ENCODE data around the gene GBA2. TPM values are rescaled to one million over a fixed set of nuclear protein-coding genes. Genes with fewer than 3 reads are reported as not detected.

Gene GBA2
- total and polyA plus RNA-seq, 2 experiments from 2014 or later = 32.1 to 80.1 TPM

DNA sequence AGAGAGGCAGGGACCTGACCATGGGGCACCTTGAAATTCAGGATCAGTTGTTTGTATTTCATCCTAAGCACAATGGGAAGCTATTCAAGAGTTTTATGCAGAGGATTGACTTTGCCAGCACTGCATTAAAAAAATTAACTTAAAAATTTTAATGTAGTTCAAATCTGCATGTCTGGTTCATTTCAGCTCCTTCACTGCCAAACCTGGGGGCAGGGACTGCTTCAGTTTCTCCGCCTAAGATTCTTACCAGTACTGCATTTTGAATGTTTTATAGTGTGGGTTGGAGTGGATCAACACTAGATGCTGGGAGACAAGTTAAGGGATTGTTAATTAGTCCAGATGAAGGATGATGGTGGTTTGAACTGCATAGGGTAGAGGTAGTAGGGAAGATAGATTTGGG lies 20.7 kb upstream of the GBA2 start:
- H3K27ac ChIP-seq (ENCODE audit: low read depth) = no peak overlapping the region
- DNase-seq (ENCODE audit: low spot score) = no peak
- no peaks in the 10 kb centered on the region for H3K4me1 ChIP-seq (ENCODE audit: insufficient read depth)
- H4K20me1 ChIP-seq (replicated peaks; ENCODE audit: insufficient read depth) = peaks cover 3% of the 10 kb centered on the region; the same call in 1 of the 2 replicates
- Mint-ChIP-seq H3K9me3 (no peaks in the 10 kb centered on the region), H3K27ac (no peak overlapping the region), H3K27me3 (ENCODE audit: insufficient read depth, low read depth, poor library complexity) (no peaks in the 10 kb centered on the region), H3K36me3 (ENCODE audit: low read depth) (no peaks in the 10 kb centered on the region), H3K4me1 (peaks cover 1% of the 10 kb centered on the region), H3K4me3 (no peak overlapping the region)
- ATAC-seq = no peak
- 0 out of 2 replicates have a peak, but pooled peaks cover under 1% of the 10 kb centered on the region for H3F3A ChIP-seq (replicated peaks; ENCODE audit: low read depth)
- H3K4me2 ChIP-seq = no peak overlapping the region
- H3K79me2 ChIP-seq (replicated peaks; ENCODE audit: insufficient read depth) = peaks cover 10% of the 10 kb centered on the region
- no peak overlapping the region for H3K4me3 ChIP-seq
- TF ChIP-seq STAT1 (IDR thresholded peaks at IDR 0.05; ENCODE audit: unreplicated experiment) (no peak), NANOG (IDR thresholded peaks at IDR 0.05; ENCODE audit: borderline replicate concordance) (no peak), ZNF331 (CRISPR knock-in tag; IDR thresholded peaks at IDR 0.05; ENCODE audit: low read depth) (no peak), CREB1 (CRISPR knock-in tag; IDR thresholded peaks at IDR 0.05; ENCODE audit: low read depth) (no peak), EZH2phosphoT487 (IDR thresholded peaks at IDR 0.05; ENCODE audit: unreplicated experiment) (no peak), EZH2 (IDR thresholded peaks at IDR 0.05; ENCODE audit: low read depth, unreplicated experiment) (no peak), POLR2AphosphoS5 (IDR thresholded peaks at IDR 0.05; ENCODE audit: low read depth) (no peak), JUNB (IDR thresholded peaks at IDR 0.05; ENCODE audit: unreplicated experiment) (no peak), ZNF114 (CRISPR knock-in tag; IDR thresholded peaks at IDR 0.05) (no peak)
- TF ChIP-seq, protein P1, sequence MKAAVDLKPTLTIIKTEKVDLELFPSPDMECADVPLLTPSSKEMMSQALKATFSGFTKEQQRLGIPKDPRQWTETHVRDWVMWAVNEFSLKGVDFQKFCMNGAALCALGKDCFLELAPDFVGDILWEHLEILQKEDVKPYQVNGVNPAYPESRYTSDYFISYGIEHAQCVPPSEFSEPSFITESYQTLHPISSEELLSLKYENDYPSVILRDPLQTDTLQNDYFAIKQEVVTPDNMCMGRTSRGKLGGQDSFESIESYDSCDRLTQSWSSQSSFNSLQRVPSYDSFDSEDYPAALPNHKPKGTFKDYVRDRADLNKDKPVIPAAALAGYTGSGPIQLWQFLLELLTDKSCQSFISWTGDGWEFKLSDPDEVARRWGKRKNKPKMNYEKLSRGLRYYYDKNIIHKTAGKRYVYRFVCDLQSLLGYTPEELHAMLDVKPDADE (IDR thresholded peaks at IDR 0.05) = no peak
- TF ChIP-seq, protein P2, sequence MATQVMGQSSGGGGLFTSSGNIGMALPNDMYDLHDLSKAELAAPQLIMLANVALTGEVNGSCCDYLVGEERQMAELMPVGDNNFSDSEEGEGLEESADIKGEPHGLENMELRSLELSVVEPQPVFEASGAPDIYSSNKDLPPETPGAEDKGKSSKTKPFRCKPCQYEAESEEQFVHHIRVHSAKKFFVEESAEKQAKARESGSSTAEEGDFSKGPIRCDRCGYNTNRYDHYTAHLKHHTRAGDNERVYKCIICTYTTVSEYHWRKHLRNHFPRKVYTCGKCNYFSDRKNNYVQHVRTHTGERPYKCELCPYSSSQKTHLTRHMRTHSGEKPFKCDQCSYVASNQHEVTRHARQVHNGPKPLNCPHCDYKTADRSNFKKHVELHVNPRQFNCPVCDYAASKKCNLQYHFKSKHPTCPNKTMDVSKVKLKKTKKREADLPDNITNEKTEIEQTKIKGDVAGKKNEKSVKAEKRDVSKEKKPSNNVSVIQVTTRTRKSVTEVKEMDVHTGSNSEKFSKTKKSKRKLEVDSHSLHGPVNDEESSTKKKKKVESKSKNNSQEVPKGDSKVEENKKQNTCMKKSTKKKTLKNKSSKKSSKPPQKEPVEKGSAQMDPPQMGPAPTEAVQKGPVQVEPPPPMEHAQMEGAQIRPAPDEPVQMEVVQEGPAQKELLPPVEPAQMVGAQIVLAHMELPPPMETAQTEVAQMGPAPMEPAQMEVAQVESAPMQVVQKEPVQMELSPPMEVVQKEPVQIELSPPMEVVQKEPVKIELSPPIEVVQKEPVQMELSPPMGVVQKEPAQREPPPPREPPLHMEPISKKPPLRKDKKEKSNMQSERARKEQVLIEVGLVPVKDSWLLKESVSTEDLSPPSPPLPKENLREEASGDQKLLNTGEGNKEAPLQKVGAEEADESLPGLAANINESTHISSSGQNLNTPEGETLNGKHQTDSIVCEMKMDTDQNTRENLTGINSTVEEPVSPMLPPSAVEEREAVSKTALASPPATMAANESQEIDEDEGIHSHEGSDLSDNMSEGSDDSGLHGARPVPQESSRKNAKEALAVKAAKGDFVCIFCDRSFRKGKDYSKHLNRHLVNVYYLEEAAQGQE (IDR thresholded peaks at IDR 0.05; ENCODE audit: unreplicated experiment) = no peak
- TF ChIP-seq, protein P3, sequence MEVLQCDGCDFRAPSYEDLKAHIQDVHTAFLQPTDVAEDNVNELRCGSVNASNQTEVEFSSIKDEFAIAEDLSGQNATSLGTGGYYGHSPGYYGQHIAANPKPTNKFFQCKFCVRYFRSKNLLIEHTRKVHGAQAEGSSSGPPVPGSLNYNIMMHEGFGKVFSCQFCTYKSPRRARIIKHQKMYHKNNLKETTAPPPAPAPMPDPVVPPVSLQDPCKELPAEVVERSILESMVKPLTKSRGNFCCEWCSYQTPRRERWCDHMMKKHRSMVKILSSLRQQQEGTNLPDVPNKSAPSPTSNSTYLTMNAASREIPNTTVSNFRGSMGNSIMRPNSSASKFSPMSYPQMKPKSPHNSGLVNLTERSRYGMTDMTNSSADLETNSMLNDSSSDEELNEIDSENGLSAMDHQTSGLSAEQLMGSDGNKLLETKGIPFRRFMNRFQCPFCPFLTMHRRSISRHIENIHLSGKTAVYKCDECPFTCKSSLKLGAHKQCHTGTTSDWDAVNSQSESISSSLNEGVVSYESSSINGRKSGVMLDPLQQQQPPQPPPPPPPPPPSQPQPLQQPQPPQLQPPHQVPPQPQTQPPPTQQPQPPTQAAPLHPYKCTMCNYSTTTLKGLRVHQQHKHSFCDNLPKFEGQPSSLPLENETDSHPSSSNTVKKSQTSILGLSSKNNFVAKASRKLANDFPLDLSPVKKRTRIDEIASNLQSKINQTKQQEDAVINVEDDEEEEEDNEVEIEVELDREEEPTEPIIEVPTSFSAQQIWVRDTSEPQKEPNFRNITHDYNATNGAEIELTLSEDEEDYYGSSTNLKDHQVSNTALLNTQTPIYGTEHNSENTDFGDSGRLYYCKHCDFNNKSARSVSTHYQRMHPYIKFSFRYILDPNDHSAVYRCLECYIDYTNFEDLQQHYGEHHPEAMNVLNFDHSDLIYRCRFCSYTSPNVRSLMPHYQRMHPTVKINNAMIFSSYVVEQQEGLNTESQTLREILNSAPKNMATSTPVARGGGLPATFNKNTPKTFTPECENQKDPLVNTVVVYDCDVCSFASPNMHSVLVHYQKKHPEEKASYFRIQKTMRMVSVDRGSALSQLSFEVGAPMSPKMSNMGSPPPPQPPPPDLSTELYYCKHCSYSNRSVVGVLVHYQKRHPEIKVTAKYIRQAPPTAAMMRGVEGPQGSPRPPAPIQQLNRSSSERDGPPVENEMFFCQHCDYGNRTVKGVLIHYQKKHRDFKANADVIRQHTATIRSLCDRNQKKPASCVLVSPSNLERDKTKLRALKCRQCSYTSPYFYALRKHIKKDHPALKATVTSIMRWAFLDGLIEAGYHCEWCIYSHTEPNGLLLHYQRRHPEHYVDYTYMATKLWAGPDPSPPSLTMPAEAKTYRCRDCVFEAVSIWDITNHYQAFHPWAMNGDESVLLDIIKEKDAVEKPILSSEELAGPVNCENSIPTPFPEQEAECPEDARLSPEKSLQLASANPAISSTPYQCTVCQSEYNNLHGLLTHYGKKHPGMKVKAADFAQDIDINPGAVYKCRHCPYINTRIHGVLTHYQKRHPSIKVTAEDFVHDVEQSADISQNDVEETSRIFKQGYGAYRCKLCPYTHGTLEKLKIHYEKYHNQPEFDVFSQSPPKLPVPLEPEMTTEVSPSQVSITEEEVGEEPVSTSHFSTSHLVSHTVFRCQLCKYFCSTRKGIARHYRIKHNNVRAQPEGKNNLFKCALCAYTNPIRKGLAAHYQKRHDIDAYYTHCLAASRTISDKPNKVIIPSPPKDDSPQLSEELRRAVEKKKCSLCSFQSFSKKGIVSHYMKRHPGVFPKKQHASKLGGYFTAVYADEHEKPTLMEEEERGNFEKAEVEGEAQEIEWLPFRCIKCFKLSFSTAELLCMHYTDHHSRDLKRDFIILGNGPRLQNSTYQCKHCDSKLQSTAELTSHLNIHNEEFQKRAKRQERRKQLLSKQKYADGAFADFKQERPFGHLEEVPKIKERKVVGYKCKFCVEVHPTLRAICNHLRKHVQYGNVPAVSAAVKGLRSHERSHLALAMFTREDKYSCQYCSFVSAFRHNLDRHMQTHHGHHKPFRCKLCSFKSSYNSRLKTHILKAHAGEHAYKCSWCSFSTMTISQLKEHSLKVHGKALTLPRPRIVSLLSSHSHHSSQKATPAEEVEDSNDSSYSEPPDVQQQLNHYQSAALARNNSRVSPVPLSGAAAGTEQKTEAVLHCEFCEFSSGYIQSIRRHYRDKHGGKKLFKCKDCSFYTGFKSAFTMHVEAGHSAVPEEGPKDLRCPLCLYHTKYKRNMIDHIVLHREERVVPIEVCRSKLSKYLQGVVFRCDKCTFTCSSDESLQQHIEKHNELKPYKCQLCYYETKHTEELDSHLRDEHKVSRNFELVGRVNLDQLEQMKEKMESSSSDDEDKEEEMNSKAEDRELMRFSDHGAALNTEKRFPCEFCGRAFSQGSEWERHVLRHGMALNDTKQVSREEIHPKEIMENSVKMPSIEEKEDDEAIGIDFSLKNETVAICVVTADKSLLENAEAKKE (CRISPR knock-in tag; IDR thresholded peaks at IDR 0.05) = no peak
- TF ChIP-seq, protein P4, sequence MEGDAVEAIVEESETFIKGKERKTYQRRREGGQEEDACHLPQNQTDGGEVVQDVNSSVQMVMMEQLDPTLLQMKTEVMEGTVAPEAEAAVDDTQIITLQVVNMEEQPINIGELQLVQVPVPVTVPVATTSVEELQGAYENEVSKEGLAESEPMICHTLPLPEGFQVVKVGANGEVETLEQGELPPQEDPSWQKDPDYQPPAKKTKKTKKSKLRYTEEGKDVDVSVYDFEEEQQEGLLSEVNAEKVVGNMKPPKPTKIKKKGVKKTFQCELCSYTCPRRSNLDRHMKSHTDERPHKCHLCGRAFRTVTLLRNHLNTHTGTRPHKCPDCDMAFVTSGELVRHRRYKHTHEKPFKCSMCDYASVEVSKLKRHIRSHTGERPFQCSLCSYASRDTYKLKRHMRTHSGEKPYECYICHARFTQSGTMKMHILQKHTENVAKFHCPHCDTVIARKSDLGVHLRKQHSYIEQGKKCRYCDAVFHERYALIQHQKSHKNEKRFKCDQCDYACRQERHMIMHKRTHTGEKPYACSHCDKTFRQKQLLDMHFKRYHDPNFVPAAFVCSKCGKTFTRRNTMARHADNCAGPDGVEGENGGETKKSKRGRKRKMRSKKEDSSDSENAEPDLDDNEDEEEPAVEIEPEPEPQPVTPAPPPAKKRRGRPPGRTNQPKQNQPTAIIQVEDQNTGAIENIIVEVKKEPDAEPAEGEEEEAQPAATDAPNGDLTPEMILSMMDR (conservative IDR thresholded peaks at IDR 0.05; ENCODE audit: low read depth in 2 of 2) = no peak
- H3K27me3 ChIP-seq (ENCODE audit: insufficient read depth) = no peaks in the 10 kb centered on the region
- no peaks in the 10 kb centered on the region for H3K36me3 ChIP-seq (ENCODE audit: insufficient read depth)
- H3K9me2 ChIP-seq (ENCODE audit: insufficient read depth) = no peaks in the 10 kb centered on the region
- H2AFZ ChIP-seq = no peak overlapping the region

All from GM23338 (cell line).